Mesothelial cell of epicardium (in vitro differentiated cells): Measurements from ENCODE around the gene CPED1. TPM values are rescaled to one million over a fixed set of nuclear protein-coding genes. Genes with fewer than 3 reads are reported as not detected.

Experiments
- DNase-seq, 2 experiments: peaks; one replicate each; pipeline ENCODE4 v3.0.0; 2021; ENCODE audit warnings: low spot score in 2 of 2; ENCODE audit not compliant: unreplicated experiment in 2 of 2
- H3K27ac Mint-ChIP-seq: 2 replicates; pipeline ENCODE4 v1.8.0; 2021; ENCODE audit warnings: mixed read lengths
- H3K27me3 Mint-ChIP-seq: 2 replicates; pipeline ENCODE4 v1.8.0; 2021; ENCODE audit warnings: low read depth, mixed read lengths
- H3K36me3 Mint-ChIP-seq: 2 replicates; pipeline ENCODE4 v1.8.0; 2021; ENCODE audit warnings: mixed read lengths
- H3K4me1 Mint-ChIP-seq: 2 replicates; pipeline ENCODE4 v1.8.0; 2021; ENCODE audit warnings: mixed read lengths
- H3K4me3 Mint-ChIP-seq: 2 replicates; pipeline ENCODE4 v1.8.0; 2021; ENCODE audit warnings: mild to moderate bottlenecking, moderate library complexity, mixed read lengths
- H3K9me3 Mint-ChIP-seq: 2 replicates; pipeline ENCODE4 v1.8.0; 2021; ENCODE audit warnings: mixed read lengths
- CTCF ChIP-seq: fragments of 200-600 bp; sonication (generic); IDR thresholded peaks from one replicate; pipeline ENCODE4 v1.5.0; 2021; ENCODE audit warnings: antibody characterized with exemption; ENCODE audit not compliant: unreplicated experiment
- total RNA-seq: library from RNA; stranded (reverse); gene quantifications from 3 replicates; pipeline ENCODE4 v1.2.1, GENCODE V29; 2021

Gene CPED1
- total RNA-seq, 1 donor from 2014 or later: 25.6 TPM

- H3K4me3 Mint-ChIP-seq: no peak overlapping the region
- peaks cover 24% of the 10 kb centered on the region for H3K4me1 Mint-ChIP-seq
- no peaks in the 10 kb centered on the region for H3K36me3 Mint-ChIP-seq
- no peak for DNase-seq
- H3K27ac Mint-ChIP-seq: no peak overlapping the region
- no peaks in the 10 kb centered on the region for H3K9me3 Mint-ChIP-seq
- TF ChIP-seq CTCF: no peak
- H3K27me3 Mint-ChIP-seq: peaks cover 44% of the 10 kb centered on the region
Measured at GRCh38 chr7:121334376-121334775, 345.9 kb downstream of the CPED1 start.

- Mint-ChIP-seq H3K36me3 (no peaks in the 10 kb centered on the region), H3K27ac (no peak overlapping the region), H3K9me3 (no peaks in the 10 kb centered on the region), H3K27me3 (peaks cover 37% of the 10 kb centered on the region), H3K4me3 (no peak overlapping the region), H3K4me1 (peaks cover 17% of the 10 kb centered on the region)
- no peak for TF ChIP-seq CTCF
- no peak for DNase-seq
Measured at GRCh38 chr7:121334875-121335648, 346.6 kb downstream of the CPED1 start.

- no peak overlapping the region for H3K4me3 Mint-ChIP-seq
- no peaks in the 10 kb centered on the region for H3K36me3 Mint-ChIP-seq
- no peak for TF ChIP-seq CTCF
- H3K9me3 Mint-ChIP-seq: no peaks in the 10 kb centered on the region
- H3K27me3 Mint-ChIP-seq: peaks cover 23% of the 10 kb centered on the region
- no peak for DNase-seq
- H3K27ac Mint-ChIP-seq: no peak overlapping the region
- H3K4me1 Mint-ChIP-seq: peaks cover 12% of the 10 kb centered on the region
Measured at GRCh38 chr7:121336579-121336978, 348.1 kb downstream of the CPED1 start.

GRCh38 chr7:121337398-121337797 lies 348.9 kb downstream of the CPED1 start:
- no peaks in the 10 kb centered on the region for H3K36me3 Mint-ChIP-seq
- no peak overlapping the region for H3K27ac Mint-ChIP-seq
- H3K4me1 Mint-ChIP-seq: peaks cover 15% of the 10 kb centered on the region
- no peaks in the 10 kb centered on the region for H3K9me3 Mint-ChIP-seq
- peaks cover 16% of the 10 kb centered on the region for H3K27me3 Mint-ChIP-seq
- TF ChIP-seq CTCF: no peak
- no peak for DNase-seq
- no peak overlapping the region for H3K4me3 Mint-ChIP-seq

GRCh38 chr7:121339082-121339481 lies 350.6 kb downstream of the CPED1 start:
- no peak for TF ChIP-seq CTCF
- Mint-ChIP-seq H3K9me3 (no peaks in the 10 kb centered on the region), H3K4me1 (peaks cover 19% of the 10 kb centered on the region), H3K4me3 (no peak overlapping the region), H3K27me3 (peaks cover 13% of the 10 kb centered on the region), H3K27ac (no peak overlapping the region), H3K36me3 (no peaks in the 10 kb centered on the region)
- DNase-seq: no peak

GRCh38 chr7:121341933-121342332 lies 353.4 kb downstream of the CPED1 start:
- DNase-seq: no peak
- no peaks in the 10 kb centered on the region for H3K9me3 Mint-ChIP-seq
- H3K27ac Mint-ChIP-seq: no peak overlapping the region
- H3K4me3 Mint-ChIP-seq: no peak overlapping the region
- no peak for TF ChIP-seq CTCF
- H3K27me3 Mint-ChIP-seq: no peaks in the 10 kb centered on the region
- peaks cover 9% of the 10 kb centered on the region for H3K36me3 Mint-ChIP-seq
- peaks cover 15% of the 10 kb centered on the region for H3K4me1 Mint-ChIP-seq
